ENCODE results near the gene PDZRN4.

PDZRN4 gene

DNA sequence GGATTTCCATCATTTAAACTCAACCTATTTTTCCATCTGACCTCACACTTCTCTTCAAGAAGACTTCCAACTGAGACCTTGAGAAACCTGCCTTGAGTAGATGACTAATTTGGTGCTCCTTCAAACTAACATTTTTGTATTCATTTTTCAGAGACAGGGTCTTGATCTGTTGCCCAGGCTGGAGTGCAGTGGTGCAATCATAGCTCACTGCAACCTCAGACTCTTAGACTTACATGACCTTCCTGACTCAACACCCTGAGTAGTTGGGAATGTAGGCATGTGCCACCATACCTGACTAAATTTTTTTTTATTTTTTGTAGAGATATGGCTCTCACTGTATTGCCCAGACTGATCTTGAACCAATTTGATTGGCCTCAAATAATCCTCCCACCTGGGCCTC, 389.9 kb downstream of the PDZRN4 start:
- H3K4me3 ChIP-seq (ENCODE audit: low read depth, low read length), result no peak overlapping the region
- DNase-seq (ENCODE audit: low read depth), result no peak
- no peak for TF ChIP-seq CTCF (IDR thresholded peaks at IDR 0.05; ENCODE audit: low read depth, low read length, missing control alignments)

DNA sequence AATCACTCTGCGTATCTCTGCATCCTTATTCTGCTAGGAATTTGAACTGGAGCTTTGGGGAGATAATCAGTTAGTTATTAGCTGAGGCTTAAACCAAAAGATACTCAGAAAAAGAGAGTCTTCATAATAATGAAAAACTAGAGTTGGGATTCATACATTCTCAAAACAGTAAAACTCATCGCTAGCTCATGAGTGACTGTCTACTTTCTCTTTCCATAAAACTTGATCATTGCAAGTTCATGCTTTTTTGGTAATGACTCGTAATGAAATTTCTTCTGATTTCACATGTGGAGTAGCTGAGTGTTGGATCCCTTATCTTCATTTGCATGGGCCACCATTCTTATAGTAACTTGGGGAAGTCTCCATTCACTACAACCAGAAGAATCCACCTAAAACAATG, 397.7 kb downstream of the PDZRN4 start:
- TF ChIP-seq CTCF (IDR thresholded peaks at IDR 0.05; ENCODE audit: low read depth, low read length, missing control alignments), result no peak
- H3K4me3 ChIP-seq (ENCODE audit: low read depth, low read length), result no peak overlapping the region
- no peak for DNase-seq (ENCODE audit: low read depth)

- no peak overlapping the region for H3K4me3 ChIP-seq (ENCODE audit: low read depth, low read length)
- no peak for DNase-seq (ENCODE audit: low read depth)
- TF ChIP-seq CTCF (IDR thresholded peaks at IDR 0.05; ENCODE audit: low read depth, low read length, missing control alignments), result no peak
Observed at GRCh38 chr12:41587574-41587973, 399.5 kb downstream of the PDZRN4 start.

- DNase-seq (ENCODE audit: low read depth), result no peak
- H3K4me3 ChIP-seq (ENCODE audit: low read depth, low read length), result no peak overlapping the region
- TF ChIP-seq CTCF (IDR thresholded peaks at IDR 0.05; ENCODE audit: low read depth, low read length, missing control alignments), result no peak
Observed at GRCh38 chr12:41589878-41590277, 401.8 kb downstream of the PDZRN4 start.

DNA sequence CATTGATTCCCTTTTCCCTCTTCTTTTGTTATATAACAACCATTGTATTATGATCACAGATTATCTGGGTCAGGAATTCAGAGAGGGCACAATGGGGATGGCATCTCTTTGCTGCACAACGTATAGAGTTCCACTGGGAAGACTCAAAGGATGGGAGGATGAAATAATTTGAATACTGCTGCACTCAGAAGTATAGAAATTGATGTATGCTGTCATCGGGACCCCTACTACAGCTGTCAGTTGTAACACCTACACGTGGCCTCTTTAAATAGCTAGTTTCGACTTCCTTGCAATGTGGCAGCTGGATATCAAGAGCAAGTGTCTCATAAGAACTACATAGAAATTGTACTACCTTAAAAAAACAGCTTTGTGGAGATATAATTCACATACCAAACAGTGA, 408.1 kb downstream of the PDZRN4 start:
- no peak for TF ChIP-seq CTCF (IDR thresholded peaks at IDR 0.05; ENCODE audit: low read depth, low read length, missing control alignments)
- H3K4me3 ChIP-seq (ENCODE audit: low read depth, low read length), result no peak overlapping the region
- DNase-seq (ENCODE audit: low read depth), result no peak

- no peak for DNase-seq (ENCODE audit: low read depth)
- H3K4me3 ChIP-seq (ENCODE audit: low read depth, low read length), result no peak overlapping the region
- TF ChIP-seq CTCF (IDR thresholded peaks at IDR 0.05; ENCODE audit: low read depth, low read length, missing control alignments), result no peak
Observed at GRCh38 chr12:41604830-41605229, 416.7 kb downstream of the PDZRN4 start.

DNA sequence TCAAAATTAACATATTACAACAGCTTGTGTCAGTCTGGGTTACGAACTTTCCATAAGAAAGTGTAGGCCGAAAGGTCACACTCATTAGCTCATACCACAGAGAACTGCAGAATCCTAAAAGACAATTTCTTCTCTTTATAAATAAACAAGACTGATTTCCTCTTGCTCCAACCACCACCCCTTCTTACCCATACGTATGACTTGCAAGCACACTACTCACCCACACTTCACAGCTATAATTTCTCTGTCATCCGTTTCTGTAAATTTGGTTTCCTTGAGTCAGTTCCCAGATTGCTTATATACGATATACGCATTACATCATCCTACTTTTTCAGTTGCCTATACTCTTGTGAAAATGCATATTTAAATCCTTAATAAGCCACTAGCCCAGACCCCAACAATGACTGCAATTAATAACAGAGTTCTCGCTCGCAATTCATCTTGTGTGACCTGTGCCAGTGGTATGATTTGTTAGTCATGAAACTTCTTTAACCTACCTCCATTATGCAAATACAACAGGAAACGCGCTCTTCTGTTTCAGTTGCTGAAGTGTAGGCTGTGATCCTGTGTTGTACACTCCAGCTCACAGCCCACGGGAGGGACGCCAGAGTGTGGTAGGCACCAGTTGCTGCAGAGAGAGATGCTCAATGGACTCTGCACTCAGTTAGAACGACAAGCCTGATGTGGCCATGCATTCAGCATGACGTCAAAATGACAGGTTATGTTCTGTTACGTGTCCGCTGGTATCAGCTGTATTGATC, 417.6 kb downstream of the PDZRN4 start:
- no peak for DNase-seq (ENCODE audit: low read depth)
- no peak for TF ChIP-seq CTCF (IDR thresholded peaks at IDR 0.05; ENCODE audit: low read depth, low read length, missing control alignments)
- no peak overlapping the region for H3K4me3 ChIP-seq (ENCODE audit: low read depth, low read length)

Data from GM12864 (cell line).